ENCODE measurements around the gene NPIPB2.
A peak's percentile ranks its signal among the peaks of the same experiment; 100 is the strongest.
"Not testable (repeated sequence)": the region's sequence is repeated elsewhere in the genome, so short reads cannot be mapped to it uniquely, and the experiment has no call there.

NPIPB2 gene

GRCh38 chr16:11941945-11942344 is at the start of gene NPIPB2:
Gene NPIPB2, minus strand, starts transcription at chr16:11942045. Its CDS starts 0 bp downstream, at chr16:11942045.
- DNase-seq: not testable (repeated sequence)

GRCh38 chr16:11990702-11991390 is 49.0 kb upstream of the NPIPB2 start:
- DNase-seq: no peak

GRCh38 chr16:11988258-11988978 is 46.6 kb upstream of the NPIPB2 start:
- no peak for DNase-seq

- no peak for DNase-seq
Observed at GRCh38 chr16:11986521-11987057, 44.7 kb upstream of the NPIPB2 start.

GRCh38 chr16:11985250-11985649 is 43.4 kb upstream of the NPIPB2 start:
- no peak for DNase-seq

GRCh38 chr16:11980136-11980844 is 38.4 kb upstream of the NPIPB2 start:
- DNase-seq: no peak

GRCh38 chr16:11979013-11979672 is 37.3 kb upstream of the NPIPB2 start:
- no peak for DNase-seq

GRCh38 chr16:11978080-11978479 is 36.2 kb upstream of the NPIPB2 start:
- no peak for DNase-seq

- peak in 1 of 2 experiments; percentile 21 for DNase-seq
Observed at GRCh38 chr16:11977376-11978041, 35.7 kb upstream of the NPIPB2 start.

GRCh38 chr16:11976850-11977375 is 35.1 kb upstream of the NPIPB2 start:
- DNase-seq: no peak

- no peak for DNase-seq
Observed at GRCh38 chr16:11973070-11973469, 31.2 kb upstream of the NPIPB2 start.

GRCh38 chr16:11972128-11972527 is 30.3 kb upstream of the NPIPB2 start:
- no peak for DNase-seq

- not testable (repeated sequence) for DNase-seq
Observed at GRCh38 chr16:11970292-11970691, 28.4 kb upstream of the NPIPB2 start.

GRCh38 chr16:11968577-11968976 is 26.7 kb upstream of the NPIPB2 start:
- no peak for DNase-seq

- DNase-seq: no peak
Observed at GRCh38 chr16:11967195-11967911, 25.5 kb upstream of the NPIPB2 start.

GRCh38 chr16:11966173-11966572 is 24.3 kb upstream of the NPIPB2 start:
- DNase-seq: no peak

GRCh38 chr16:11964761-11965551 is 23.1 kb upstream of the NPIPB2 start, which contains the start of gene TNFRSF17:
Gene TNFRSF17, plus strand, starts transcription at chr16:11965210. Its CDS starts 115 bp downstream, at chr16:11965325.
- DNase-seq: no peak

GRCh38 chr16:11963706-11964105 is 21.9 kb upstream of the NPIPB2 start:
- no peak for DNase-seq

GRCh38 chr16:11962978-11963377 is 21.1 kb upstream of the NPIPB2 start:
- not testable (repeated sequence) for DNase-seq

- not testable (repeated sequence) for DNase-seq
Observed at GRCh38 chr16:11962457-11962856, 20.6 kb upstream of the NPIPB2 start.

Data from activated T-cell treated with anti-CD3 and anti-CD28 coated beads, Interleukin-2, amount 50 U/mL, for 48 hours (primary cell).